K562 (cell line): ENCODE data around the gene ADRM1. TPM values are rescaled to one million over a fixed set of nuclear protein-coding genes. Genes with fewer than 3 reads are reported as not detected.
A peak's percentile ranks its signal among the peaks of the same experiment; 100 is the strongest.

Source experiments
- ADNP ChIP-seq: fragments of 200-800 bp; sonication (Bioruptor generic); IDR thresholded peaks from 2 replicates; pipeline ENCODE4 v1.6.1; 2016; ENCODE audit warnings: missing genetic modification characterization, missing compliant biosample characterization
- HEY1 ChIP-seq: fragments of 250-450 bp; sonication (Bioruptor Pico); IDR thresholded peaks from 2 replicates; pipeline ENCODE4 v1.5.0; 2020; ENCODE audit warnings: mild to moderate bottlenecking, moderate library complexity, borderline replicate concordance
- HSF4 ChIP-seq: fragments of 250-450 bp; sonication (Bioruptor Pico); IDR thresholded peaks from 2 replicates; pipeline ENCODE4 v2.1.2; 2022; ENCODE audit warnings: mild to moderate bottlenecking, moderate library complexity, borderline replicate concordance
- L3MBTL2 ChIP-seq: fragments of 450-650 bp; IDR thresholded peaks from 2 replicates; pipeline ENCODE4 v1.6.1; 2016; ENCODE audit warnings: mild to moderate bottlenecking, moderate library complexity
- MECOM ChIP-seq: fragments of 250-450 bp; sonication (Bioruptor Pico); IDR thresholded peaks from 2 replicates; pipeline ENCODE4 v1.8.0; 2022; ENCODE audit warnings: inconsistent platforms
- RBFOX2 ChIP-seq: fragments of 200-400 bp; formaldehyde crosslinking; IDR thresholded peaks from 2 replicates; pipeline ENCODE4 v1.6.1; 2017; ENCODE audit warnings: low read depth, mild to moderate bottlenecking, low read length, moderate library complexity
- RBM25 ChIP-seq: fragments of 200-400 bp; formaldehyde crosslinking; IDR thresholded peaks from 2 replicates; pipeline ENCODE4 v1.6.1; 2018; ENCODE audit warnings: low read length, low read depth, moderate library complexity; ENCODE audit not compliant: severe bottlenecking
- SMAD3 ChIP-seq: fragments of 450-650 bp; formaldehyde crosslinking; conservative IDR thresholded peaks from 2 replicates; pipeline ENCODE4 v1.4.0; 2020; ENCODE audit warnings: mild to moderate bottlenecking
- TOE1 ChIP-seq, 2 experiments: fragments of 450-650 bp in 1 of 2; sonication (generic) in 1 of 2; formaldehyde crosslinking in 1 of 2; IDR thresholded peaks; 2 replicates each; pipeline versions ENCODE4 v1.7.1 to v1.8.0; 2016 to 2022; ENCODE audit warnings: borderline replicate concordance in 2 of 2, mild to moderate bottlenecking in 2 of 2, antibody characterized with exemption in 1 of 2, inconsistent platforms in 1 of 2, low read depth in 1 of 2, missing genetic modification reagents in 1 of 2, moderate library complexity in 1 of 2
- ZBTB33 ChIP-seq: sonication (generic); formaldehyde crosslinking; IDR thresholded peaks from 2 replicates; pipeline ENCODE4 v1.8.1; 2023; ENCODE audit warnings: mild to moderate bottlenecking, missing genetic modification reagents
- ZNF311 ChIP-seq: fragments of 250-450 bp; sonication (Bioruptor Pico); IDR thresholded peaks from 2 replicates; pipeline ENCODE4 v1.4.0; 2020; ENCODE audit warnings: mild to moderate bottlenecking, moderate library complexity
- polyA plus RNA-seq, 8 experiments: library from polyadenylated mRNA; depleted of rRNA in 4 of 8; stranded (reverse) in 5 of 8; unstranded in 3 of 8; fragments of >200 nt; fragmentation: Nextera tagmentation in 2 of 8; fragmentation: Illumina TruSeq in 1 of 8; extraction: Ambion mirVana in 2 of 8; extraction: Trizol in 1 of 8; gene quantifications; 2 replicates each; pipeline versions ENCODE4 v1.2.1 to v1.2.3, GENCODE V29; 2011 to 2014; ENCODE audit warnings: inconsistent platforms in 1 of 8, missing spikeins in 1 of 8
- total RNA-seq, 7 experiments: library from RNA; depleted of rRNA in 6 of 7; stranded (reverse); fragments of >200 nt in 6 of 7; fragmentation: Illumina TruSeq in 2 of 7; extraction: Trizol in 2 of 7; gene quantifications; 2 replicates each; pipeline versions ENCODE4 v1.2.1 to v1.2.3, GENCODE V29; 2011 to 2021; ENCODE audit warnings: low replicate concordance in 1 of 7
- TF ChIP-seq, protein P1 (sequence below), 2 experiments: fragments of 200-800 bp in 1 of 2; sonication (Bioruptor generic) in 1 of 2; sonication (generic) in 1 of 2; formaldehyde crosslinking in 1 of 2; IDR thresholded peaks in 1 of 2; conservative IDR thresholded peaks in 1 of 2; 2 replicates each; pipeline versions ENCODE4 v1.5.0 to v1.6.1; 2016 to 2020; ENCODE audit warnings: missing compliant biosample characterization in 1 of 2, missing genetic modification characterization in 1 of 2, missing genetic modification reagents in 1 of 2
- TF ChIP-seq, protein P2 (sequence below): sonication (generic); formaldehyde crosslinking; IDR thresholded peaks from 2 replicates; pipeline ENCODE4 v1.9.0; 2022; ENCODE audit warnings: mild to moderate bottlenecking, missing genetic modification reagents
- TF ChIP-seq, protein P3 (sequence below): fragments of 450-650 bp; IDR thresholded peaks from one replicate; pipeline ENCODE4 v1.6.1; 2018; ENCODE audit warnings: mild to moderate bottlenecking, moderate library complexity; ENCODE audit not compliant: partially characterized antibody
- TF ChIP-seq, protein P4 (sequence below): IDR thresholded peaks from 2 replicates; pipeline ENCODE4 v1.6.1; 2011; ENCODE audit not compliant: insufficient read length; ENCODE audit errors: extremely low read depth

The ADRM1 gene
- total and polyA plus RNA-seq, 9 of the 15 experiments (the other 6 are each of a cell fraction or from before 2014, with no cell fraction given): 5.0 to 223 (median 67.4) TPM

- TF ChIP-seq ADNP (tag) (no peak), L3MBTL2 (no peak), HEY1 (CRISPR knock-in tag) (no peak), RBM25 (no peak), HSF4 (CRISPR knock-in tag) (no peak), ZNF311 (CRISPR knock-in tag) (no peak), ZBTB33 (CRISPR knock-in tag) (peak; percentile 95), SMAD3 (CRISPR knock-in tag) (no peak), RBFOX2 (peak; percentile 11; the same call in 1 of the 2 replicates), TOE1 (IDR thresholded peaks at IDR 0.05; ENCODE audit: borderline replicate concordance) (no peak), TOE1 (CRISPR knock-in tag; IDR thresholded peaks at IDR 0.05; ENCODE audit: borderline replicate concordance, low read depth) (no peak), MECOM (CRISPR knock-in tag) (no peak)
- TF ChIP-seq, protein P1, sequence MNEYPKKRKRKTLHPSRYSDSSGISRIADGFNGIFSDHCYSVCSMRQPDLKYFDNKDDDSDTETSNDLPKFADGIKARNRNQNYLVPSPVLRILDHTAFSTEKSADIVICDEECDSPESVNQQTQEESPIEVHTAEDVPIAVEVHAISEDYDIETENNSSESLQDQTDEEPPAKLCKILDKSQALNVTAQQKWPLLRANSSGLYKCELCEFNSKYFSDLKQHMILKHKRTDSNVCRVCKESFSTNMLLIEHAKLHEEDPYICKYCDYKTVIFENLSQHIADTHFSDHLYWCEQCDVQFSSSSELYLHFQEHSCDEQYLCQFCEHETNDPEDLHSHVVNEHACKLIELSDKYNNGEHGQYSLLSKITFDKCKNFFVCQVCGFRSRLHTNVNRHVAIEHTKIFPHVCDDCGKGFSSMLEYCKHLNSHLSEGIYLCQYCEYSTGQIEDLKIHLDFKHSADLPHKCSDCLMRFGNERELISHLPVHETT (CRISPR knock-in tag; conservative IDR thresholded peaks at IDR 0.05 in 1 of 2, IDR thresholded peaks at IDR 0.05 in 1 of 2): no peak
- TF ChIP-seq, protein P2, sequence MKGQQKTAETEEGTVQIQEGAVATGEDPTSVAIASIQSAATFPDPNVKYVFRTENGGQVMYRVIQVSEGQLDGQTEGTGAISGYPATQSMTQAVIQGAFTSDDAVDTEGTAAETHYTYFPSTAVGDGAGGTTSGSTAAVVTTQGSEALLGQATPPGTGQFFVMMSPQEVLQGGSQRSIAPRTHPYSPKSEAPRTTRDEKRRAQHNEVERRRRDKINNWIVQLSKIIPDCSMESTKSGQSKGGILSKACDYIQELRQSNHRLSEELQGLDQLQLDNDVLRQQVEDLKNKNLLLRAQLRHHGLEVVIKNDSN: no peak
- TF ChIP-seq, protein P3, sequence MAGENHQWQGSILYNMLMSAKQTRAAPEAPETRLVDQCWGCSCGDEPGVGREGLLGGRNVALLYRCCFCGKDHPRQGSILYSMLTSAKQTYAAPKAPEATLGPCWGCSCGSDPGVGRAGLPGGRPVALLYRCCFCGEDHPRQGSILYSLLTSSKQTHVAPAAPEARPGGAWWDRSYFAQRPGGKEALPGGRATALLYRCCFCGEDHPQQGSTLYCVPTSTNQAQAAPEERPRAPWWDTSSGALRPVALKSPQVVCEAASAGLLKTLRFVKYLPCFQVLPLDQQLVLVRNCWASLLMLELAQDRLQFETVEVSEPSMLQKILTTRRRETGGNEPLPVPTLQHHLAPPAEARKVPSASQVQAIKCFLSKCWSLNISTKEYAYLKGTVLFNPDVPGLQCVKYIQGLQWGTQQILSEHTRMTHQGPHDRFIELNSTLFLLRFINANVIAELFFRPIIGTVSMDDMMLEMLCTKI: no peak
- TF ChIP-seq, protein P4, sequence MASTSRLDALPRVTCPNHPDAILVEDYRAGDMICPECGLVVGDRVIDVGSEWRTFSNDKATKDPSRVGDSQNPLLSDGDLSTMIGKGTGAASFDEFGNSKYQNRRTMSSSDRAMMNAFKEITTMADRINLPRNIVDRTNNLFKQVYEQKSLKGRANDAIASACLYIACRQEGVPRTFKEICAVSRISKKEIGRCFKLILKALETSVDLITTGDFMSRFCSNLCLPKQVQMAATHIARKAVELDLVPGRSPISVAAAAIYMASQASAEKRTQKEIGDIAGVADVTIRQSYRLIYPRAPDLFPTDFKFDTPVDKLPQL: no peak
These were observed 3.1 kb downstream of the ADRM1 start (continued) for GRCh38 chr20:62305765-62306413.
